ENCODE results near the gene DNAJB1. TPM values are rescaled to one million over a fixed set of nuclear protein-coding genes. Genes with fewer than 3 reads are reported as not detected.

Gene DNAJB1
- total and polyA plus RNA-seq, 2 of the 13 experiments (the other 11 are each of a cell fraction or from before 2014, with no cell fraction given), result 87.5 to 97.3 TPM

- TF ChIP-seq FOXP4 (CRISPR knock-in tag; IDR thresholded peaks at IDR 0.05) (no peak), ZFP36L1 (CRISPR knock-in tag; IDR thresholded peaks at IDR 0.05) (no peak), HINFP (CRISPR knock-in tag; IDR thresholded peaks at IDR 0.05; ENCODE audit: low read depth) (no peak), MED1 (CRISPR knock-in tag; IDR thresholded peaks at IDR 0.05) (peak; percentile 42; the same call in 1 of the 2 replicates), PHF8 (CRISPR knock-in tag; IDR thresholded peaks at IDR 0.05) (peak; percentile 92), TBX2 (CRISPR knock-in tag; IDR thresholded peaks at IDR 0.05; ENCODE audit: borderline replicate concordance) (peak; percentile 76; the same call in 1 of the 2 replicates), NBN (conservative IDR thresholded peaks at IDR 0.05) (no peak), ATF7 (IDR thresholded peaks at IDR 0.05) (no peak), ATF7 (CRISPR knock-in tag; IDR thresholded peaks at IDR 0.05) (0 out of 2 replicates have a peak, but pooled peaks have one; percentile 23), RELA (CRISPR knock-in tag; IDR thresholded peaks at IDR 0.05) (peak; percentile 83; the same call in 1 of the 2 replicates), HIC2 (CRISPR knock-in tag; IDR thresholded peaks at IDR 0.05; ENCODE audit: low read depth) (no peak), SMAD9 (CRISPR knock-in tag; IDR thresholded peaks at IDR 0.05) (peak; percentile 57; the same call in 1 of the 2 replicates), ZIK1 (CRISPR knock-in tag; IDR thresholded peaks at IDR 0.05; ENCODE audit: borderline replicate concordance, low read depth) (no peak), ELF3 (CRISPR knock-in tag; IDR thresholded peaks at IDR 0.05) (no peak), MLXIP (CRISPR knock-in tag; IDR thresholded peaks at IDR 0.05; ENCODE audit: borderline replicate concordance) (no peak), CREB1 (IDR thresholded peaks at IDR 0.05) (peak; percentile 64), CREB1 (CRISPR knock-in tag; IDR thresholded peaks at IDR 0.05) (peak; percentile 81), ZNF567 (CRISPR knock-in tag; IDR thresholded peaks at IDR 0.05; ENCODE audit: borderline replicate concordance) (no peak), SRSF9 (IDR thresholded peaks at IDR 0.05; ENCODE audit: borderline replicate concordance, insufficient read depth, low read depth, low read length, poor library complexity, severe bottlenecking) (no peak), MYC (CRISPR knock-in tag; IDR thresholded peaks at IDR 0.05; ENCODE audit: borderline replicate concordance) (no peak), E2F1 (CRISPR knock-in tag; IDR thresholded peaks at IDR 0.05) (peak; percentile 88)
These were observed 11.2 kb upstream of the DNAJB1 start, which contains the start of gene TECR (continued) for GRCh38 chr19:14529254-14530004.
